ENCODE data around the gene SP140. TPM values are rescaled to one million over a fixed set of nuclear protein-coding genes. Genes with fewer than 3 reads are reported as not detected.

The SP140 gene
- total and polyA plus RNA-seq, 2 experiments from 2014 or later: 0.24 to 0.70 TPM

DNA sequence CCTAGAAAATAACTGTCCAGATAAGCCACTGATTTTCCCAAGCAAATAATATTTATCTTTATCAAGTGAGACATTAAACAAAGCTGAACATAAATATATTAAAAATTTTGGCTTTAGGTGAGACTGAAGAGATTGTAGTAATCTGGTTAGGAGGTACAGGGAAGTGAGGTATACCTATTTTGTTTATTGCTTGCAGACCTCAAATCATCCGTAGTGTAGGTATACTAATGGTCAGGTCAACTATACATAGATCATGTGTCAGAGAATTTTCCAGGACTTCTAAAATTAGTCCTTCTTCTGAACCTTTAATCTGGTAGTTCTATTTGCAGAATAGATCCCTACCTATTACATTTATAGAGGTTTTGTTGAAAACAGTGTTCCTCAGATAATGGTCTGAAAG lies 41.5 kb downstream of the SP140 start (continued):
- TF ChIP-seq, protein P1, sequence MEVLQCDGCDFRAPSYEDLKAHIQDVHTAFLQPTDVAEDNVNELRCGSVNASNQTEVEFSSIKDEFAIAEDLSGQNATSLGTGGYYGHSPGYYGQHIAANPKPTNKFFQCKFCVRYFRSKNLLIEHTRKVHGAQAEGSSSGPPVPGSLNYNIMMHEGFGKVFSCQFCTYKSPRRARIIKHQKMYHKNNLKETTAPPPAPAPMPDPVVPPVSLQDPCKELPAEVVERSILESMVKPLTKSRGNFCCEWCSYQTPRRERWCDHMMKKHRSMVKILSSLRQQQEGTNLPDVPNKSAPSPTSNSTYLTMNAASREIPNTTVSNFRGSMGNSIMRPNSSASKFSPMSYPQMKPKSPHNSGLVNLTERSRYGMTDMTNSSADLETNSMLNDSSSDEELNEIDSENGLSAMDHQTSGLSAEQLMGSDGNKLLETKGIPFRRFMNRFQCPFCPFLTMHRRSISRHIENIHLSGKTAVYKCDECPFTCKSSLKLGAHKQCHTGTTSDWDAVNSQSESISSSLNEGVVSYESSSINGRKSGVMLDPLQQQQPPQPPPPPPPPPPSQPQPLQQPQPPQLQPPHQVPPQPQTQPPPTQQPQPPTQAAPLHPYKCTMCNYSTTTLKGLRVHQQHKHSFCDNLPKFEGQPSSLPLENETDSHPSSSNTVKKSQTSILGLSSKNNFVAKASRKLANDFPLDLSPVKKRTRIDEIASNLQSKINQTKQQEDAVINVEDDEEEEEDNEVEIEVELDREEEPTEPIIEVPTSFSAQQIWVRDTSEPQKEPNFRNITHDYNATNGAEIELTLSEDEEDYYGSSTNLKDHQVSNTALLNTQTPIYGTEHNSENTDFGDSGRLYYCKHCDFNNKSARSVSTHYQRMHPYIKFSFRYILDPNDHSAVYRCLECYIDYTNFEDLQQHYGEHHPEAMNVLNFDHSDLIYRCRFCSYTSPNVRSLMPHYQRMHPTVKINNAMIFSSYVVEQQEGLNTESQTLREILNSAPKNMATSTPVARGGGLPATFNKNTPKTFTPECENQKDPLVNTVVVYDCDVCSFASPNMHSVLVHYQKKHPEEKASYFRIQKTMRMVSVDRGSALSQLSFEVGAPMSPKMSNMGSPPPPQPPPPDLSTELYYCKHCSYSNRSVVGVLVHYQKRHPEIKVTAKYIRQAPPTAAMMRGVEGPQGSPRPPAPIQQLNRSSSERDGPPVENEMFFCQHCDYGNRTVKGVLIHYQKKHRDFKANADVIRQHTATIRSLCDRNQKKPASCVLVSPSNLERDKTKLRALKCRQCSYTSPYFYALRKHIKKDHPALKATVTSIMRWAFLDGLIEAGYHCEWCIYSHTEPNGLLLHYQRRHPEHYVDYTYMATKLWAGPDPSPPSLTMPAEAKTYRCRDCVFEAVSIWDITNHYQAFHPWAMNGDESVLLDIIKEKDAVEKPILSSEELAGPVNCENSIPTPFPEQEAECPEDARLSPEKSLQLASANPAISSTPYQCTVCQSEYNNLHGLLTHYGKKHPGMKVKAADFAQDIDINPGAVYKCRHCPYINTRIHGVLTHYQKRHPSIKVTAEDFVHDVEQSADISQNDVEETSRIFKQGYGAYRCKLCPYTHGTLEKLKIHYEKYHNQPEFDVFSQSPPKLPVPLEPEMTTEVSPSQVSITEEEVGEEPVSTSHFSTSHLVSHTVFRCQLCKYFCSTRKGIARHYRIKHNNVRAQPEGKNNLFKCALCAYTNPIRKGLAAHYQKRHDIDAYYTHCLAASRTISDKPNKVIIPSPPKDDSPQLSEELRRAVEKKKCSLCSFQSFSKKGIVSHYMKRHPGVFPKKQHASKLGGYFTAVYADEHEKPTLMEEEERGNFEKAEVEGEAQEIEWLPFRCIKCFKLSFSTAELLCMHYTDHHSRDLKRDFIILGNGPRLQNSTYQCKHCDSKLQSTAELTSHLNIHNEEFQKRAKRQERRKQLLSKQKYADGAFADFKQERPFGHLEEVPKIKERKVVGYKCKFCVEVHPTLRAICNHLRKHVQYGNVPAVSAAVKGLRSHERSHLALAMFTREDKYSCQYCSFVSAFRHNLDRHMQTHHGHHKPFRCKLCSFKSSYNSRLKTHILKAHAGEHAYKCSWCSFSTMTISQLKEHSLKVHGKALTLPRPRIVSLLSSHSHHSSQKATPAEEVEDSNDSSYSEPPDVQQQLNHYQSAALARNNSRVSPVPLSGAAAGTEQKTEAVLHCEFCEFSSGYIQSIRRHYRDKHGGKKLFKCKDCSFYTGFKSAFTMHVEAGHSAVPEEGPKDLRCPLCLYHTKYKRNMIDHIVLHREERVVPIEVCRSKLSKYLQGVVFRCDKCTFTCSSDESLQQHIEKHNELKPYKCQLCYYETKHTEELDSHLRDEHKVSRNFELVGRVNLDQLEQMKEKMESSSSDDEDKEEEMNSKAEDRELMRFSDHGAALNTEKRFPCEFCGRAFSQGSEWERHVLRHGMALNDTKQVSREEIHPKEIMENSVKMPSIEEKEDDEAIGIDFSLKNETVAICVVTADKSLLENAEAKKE (CRISPR knock-in tag; IDR thresholded peaks at IDR 0.05): no peak
- TF ChIP-seq ZNF331 (CRISPR knock-in tag; IDR thresholded peaks at IDR 0.05; ENCODE audit: low read depth) (no peak), EZH2 (IDR thresholded peaks at IDR 0.05; ENCODE audit: low read depth, unreplicated experiment) (no peak), ZNF114 (CRISPR knock-in tag; IDR thresholded peaks at IDR 0.05) (no peak)
- TF ChIP-seq, protein P2, sequence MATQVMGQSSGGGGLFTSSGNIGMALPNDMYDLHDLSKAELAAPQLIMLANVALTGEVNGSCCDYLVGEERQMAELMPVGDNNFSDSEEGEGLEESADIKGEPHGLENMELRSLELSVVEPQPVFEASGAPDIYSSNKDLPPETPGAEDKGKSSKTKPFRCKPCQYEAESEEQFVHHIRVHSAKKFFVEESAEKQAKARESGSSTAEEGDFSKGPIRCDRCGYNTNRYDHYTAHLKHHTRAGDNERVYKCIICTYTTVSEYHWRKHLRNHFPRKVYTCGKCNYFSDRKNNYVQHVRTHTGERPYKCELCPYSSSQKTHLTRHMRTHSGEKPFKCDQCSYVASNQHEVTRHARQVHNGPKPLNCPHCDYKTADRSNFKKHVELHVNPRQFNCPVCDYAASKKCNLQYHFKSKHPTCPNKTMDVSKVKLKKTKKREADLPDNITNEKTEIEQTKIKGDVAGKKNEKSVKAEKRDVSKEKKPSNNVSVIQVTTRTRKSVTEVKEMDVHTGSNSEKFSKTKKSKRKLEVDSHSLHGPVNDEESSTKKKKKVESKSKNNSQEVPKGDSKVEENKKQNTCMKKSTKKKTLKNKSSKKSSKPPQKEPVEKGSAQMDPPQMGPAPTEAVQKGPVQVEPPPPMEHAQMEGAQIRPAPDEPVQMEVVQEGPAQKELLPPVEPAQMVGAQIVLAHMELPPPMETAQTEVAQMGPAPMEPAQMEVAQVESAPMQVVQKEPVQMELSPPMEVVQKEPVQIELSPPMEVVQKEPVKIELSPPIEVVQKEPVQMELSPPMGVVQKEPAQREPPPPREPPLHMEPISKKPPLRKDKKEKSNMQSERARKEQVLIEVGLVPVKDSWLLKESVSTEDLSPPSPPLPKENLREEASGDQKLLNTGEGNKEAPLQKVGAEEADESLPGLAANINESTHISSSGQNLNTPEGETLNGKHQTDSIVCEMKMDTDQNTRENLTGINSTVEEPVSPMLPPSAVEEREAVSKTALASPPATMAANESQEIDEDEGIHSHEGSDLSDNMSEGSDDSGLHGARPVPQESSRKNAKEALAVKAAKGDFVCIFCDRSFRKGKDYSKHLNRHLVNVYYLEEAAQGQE (IDR thresholded peaks at IDR 0.05; ENCODE audit: unreplicated experiment): no peak

DNA sequence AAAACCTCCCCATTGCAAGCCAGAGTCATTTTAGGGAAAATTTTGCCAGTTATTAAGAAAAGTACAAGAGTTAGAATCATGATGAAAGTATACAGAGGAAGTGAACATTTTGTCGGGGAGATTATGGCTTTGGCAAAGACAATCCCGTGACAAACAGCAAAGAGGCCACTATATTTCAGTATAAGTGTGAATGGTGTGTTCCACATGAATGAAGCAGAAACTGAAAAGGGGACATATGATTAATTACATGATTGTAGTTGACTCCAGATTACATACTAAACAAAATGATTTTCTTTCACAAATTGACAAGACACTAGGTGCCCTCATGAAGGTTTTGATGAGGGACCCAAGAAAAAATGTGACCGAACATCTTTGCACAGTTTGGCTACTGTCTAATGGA lies 42.0 kb downstream of the SP140 start:
- H3K27ac Mint-ChIP-seq: no peak overlapping the region
- H4K20me1 ChIP-seq (replicated peaks; ENCODE audit: insufficient read depth): no peaks in the 10 kb centered on the region
- H3F3A ChIP-seq (replicated peaks; ENCODE audit: low read depth): no peaks in the 10 kb centered on the region
- no peak overlapping the region for H3K27ac ChIP-seq (ENCODE audit: low read depth)
- ATAC-seq: no peak
- H3K79me2 ChIP-seq (replicated peaks; ENCODE audit: insufficient read depth): no peaks in the 10 kb centered on the region
- H3K4me2 ChIP-seq: no peak overlapping the region
- H3K27me3 Mint-ChIP-seq (ENCODE audit: insufficient read depth, low read depth, poor library complexity): no peaks in the 10 kb centered on the region
- H3K4me1 ChIP-seq (ENCODE audit: insufficient read depth): no peaks in the 10 kb centered on the region
- H3K4me3 ChIP-seq: no peak overlapping the region
- H3K4me3 Mint-ChIP-seq: no peak overlapping the region
- no peak for DNase-seq (ENCODE audit: low spot score)
- H3K36me3 Mint-ChIP-seq (ENCODE audit: low read depth): no peaks in the 10 kb centered on the region
- H2AFZ ChIP-seq: no peak overlapping the region
- peaks cover 11% of the 10 kb centered on the region; the same call in 1 of the 2 replicates for H3K9me2 ChIP-seq (ENCODE audit: insufficient read depth)
- peaks cover 7% of the 10 kb centered on the region; the same call in 1 of the 3 replicates for H3K9me3 Mint-ChIP-seq
- no peaks in the 10 kb centered on the region for H3K36me3 ChIP-seq (ENCODE audit: insufficient read depth)
- H3K4me1 Mint-ChIP-seq: peaks cover 5% of the 10 kb centered on the region; the same call in 2 of the 3 replicates
- no peaks in the 10 kb centered on the region for H3K27me3 ChIP-seq (ENCODE audit: insufficient read depth)
- TF ChIP-seq ZNF331 (CRISPR knock-in tag; IDR thresholded peaks at IDR 0.05; ENCODE audit: low read depth) (no peak), NANOG (IDR thresholded peaks at IDR 0.05; ENCODE audit: borderline replicate concordance) (no peak), EZH2phosphoT487 (IDR thresholded peaks at IDR 0.05; ENCODE audit: unreplicated experiment) (no peak), CREB1 (CRISPR knock-in tag; IDR thresholded peaks at IDR 0.05; ENCODE audit: low read depth) (no peak), ZNF114 (CRISPR knock-in tag; IDR thresholded peaks at IDR 0.05) (no peak)
- TF ChIP-seq, protein P2 (IDR thresholded peaks at IDR 0.05; ENCODE audit: unreplicated experiment): no peak
- TF ChIP-seq, protein P3, sequence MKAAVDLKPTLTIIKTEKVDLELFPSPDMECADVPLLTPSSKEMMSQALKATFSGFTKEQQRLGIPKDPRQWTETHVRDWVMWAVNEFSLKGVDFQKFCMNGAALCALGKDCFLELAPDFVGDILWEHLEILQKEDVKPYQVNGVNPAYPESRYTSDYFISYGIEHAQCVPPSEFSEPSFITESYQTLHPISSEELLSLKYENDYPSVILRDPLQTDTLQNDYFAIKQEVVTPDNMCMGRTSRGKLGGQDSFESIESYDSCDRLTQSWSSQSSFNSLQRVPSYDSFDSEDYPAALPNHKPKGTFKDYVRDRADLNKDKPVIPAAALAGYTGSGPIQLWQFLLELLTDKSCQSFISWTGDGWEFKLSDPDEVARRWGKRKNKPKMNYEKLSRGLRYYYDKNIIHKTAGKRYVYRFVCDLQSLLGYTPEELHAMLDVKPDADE (IDR thresholded peaks at IDR 0.05): no peak

Data from GM23338 (cell line).